Measurements from ENCODE around the gene IL17RB. TPM values are rescaled to one million over a fixed set of nuclear protein-coding genes. Genes with fewer than 3 reads are reported as not detected.

The IL17RB gene
- total RNA-seq, 2 experiments from 2014 or later = 0.31 to 0.32 TPM

DNA sequence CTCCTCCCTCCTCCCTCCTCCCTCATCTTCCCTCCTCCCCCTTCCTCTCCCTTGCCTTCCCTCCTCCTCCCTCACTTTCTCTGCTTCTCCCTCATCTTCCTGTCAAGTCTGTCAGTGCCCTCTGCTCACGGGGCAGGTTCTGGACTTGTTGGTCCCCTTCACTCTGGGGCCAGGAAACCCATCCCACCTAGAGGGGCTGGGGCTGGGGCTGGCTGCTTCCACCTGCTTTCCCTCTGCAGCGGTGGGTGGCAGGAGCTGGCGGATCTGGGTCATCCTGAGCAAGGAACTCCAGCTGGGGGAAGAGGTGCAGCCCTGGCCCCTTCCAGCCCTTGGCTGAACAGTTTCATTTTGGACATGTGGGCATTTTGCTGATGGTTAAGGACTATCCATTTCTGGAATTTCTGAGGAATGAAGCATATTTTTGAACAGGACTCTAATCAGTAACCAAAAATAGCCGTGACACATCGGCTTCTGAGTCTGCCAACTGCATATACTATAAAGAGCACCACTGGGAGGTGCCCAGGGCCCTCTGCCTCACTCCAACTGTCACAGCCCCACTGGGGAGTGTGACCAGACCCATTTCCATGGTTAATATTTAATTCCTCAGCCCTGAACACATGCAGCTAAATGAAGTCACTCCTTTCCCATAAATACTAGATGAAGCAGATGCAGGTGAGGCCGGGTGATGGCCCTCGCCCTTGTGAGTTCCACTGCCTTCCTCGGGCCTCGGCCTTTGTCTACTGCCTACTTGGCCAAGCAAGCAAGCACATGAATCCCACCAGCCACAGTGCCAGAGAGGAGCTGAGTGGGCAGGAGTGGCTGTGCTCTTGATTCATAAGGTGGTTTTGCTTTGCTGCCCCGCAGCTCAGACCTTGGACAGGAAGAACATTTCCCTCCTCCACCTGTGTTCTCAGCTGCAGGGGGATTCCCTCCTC, 39.9 kb upstream of the IL17RB start:
- H3K4me3 Mint-ChIP-seq = no peak overlapping the region
- POLR2A ChIA-PET = no interaction called here
- no peaks in the 10 kb centered on the region for H3K4me1 Mint-ChIP-seq (ENCODE audit: low read depth)

DNA sequence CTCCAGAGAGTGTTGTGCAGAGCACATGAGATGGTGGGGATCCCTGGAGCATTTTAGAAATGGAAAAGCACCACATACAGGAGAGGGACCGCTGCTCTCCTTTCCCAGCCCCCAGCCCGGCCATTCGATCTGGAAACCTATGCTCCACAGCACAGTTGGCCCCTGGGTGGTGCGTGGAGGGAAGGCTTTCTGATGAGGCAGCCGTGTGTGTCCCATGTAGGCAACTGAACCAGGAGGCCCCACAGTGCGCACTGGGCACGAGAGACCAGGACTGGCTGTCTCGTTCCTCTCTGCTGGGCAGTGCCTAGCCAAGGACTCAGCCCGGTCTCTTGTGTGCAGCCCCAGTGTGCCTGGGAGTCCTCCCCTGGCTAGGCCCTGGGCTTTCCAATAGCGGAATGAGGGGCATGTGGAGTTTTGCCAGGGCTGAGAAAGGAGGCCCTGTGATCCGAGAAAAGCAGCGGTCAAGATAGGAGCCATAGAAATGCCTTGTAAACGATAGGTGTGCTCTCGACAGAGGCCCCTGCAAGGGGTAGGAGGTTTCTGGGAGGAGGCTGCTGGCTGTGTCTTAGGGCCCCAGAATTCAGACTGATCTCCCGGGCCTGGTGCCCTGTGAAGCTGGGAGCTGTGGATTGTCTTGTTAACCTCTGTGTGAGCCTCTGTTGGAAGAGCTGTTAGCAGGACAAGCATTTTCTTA, 39.1 kb upstream of the IL17RB start:
- H3K4me3 Mint-ChIP-seq = no peak overlapping the region
- DNase-seq (no peak), ATAC-seq (no peak)
- no peaks in the 10 kb centered on the region for H3K9me3 Mint-ChIP-seq (ENCODE audit: insufficient read depth)
- ChIA-PET POLR2A (no interaction called here), CTCF (no interaction called here)
- no peaks in the 10 kb centered on the region for H3K36me3 Mint-ChIP-seq (ENCODE audit: low read depth)
- H3K27me3 Mint-ChIP-seq (ENCODE audit: low read depth) = no peaks in the 10 kb centered on the region
- no peaks in the 10 kb centered on the region for H3K4me1 Mint-ChIP-seq (ENCODE audit: low read depth)
- H3K27ac Mint-ChIP-seq = no peak overlapping the region

More for the DNA sequence above, 39.9 kb upstream of the IL17RB start:
- H3K9me3 Mint-ChIP-seq (ENCODE audit: insufficient read depth) = no peaks in the 10 kb centered on the region
- ATAC-seq = no peak
- no peaks in the 10 kb centered on the region for H3K36me3 Mint-ChIP-seq (ENCODE audit: low read depth)
- H3K27me3 Mint-ChIP-seq (ENCODE audit: low read depth) = no peaks in the 10 kb centered on the region
- CTCF ChIA-PET = no interaction called here
- no peak for DNase-seq
- no peak overlapping the region for H3K27ac Mint-ChIP-seq

DNA sequence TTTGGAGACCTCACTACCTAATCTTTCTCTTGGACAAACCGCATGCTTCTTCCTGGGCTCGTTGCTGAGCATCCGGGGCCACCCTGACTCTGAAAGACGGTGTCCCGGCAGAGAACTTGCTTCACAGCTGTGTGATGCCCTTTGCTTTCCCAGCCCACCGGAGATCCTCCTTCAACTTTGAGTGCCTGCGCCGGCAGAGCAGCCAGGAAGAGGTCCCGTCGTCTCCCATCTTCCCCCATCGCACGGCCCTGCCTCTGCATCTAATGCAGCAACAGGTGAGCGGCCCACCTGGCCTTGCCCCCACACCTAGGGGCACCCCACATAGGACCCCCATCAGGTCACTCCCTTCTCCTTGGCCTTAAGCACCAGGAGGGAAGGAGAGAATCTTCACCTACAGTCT, 37.9 kb upstream of the IL17RB start:
- DNase-seq (no peak), ATAC-seq (no peak)
- ChIA-PET POLR2A (no interaction called here), CTCF (no interaction called here)
- no peak overlapping the region for H3K27ac Mint-ChIP-seq
- H3K36me3 Mint-ChIP-seq (ENCODE audit: low read depth) = no peaks in the 10 kb centered on the region
- H3K4me3 Mint-ChIP-seq = no peak overlapping the region
- H3K27me3 Mint-ChIP-seq (ENCODE audit: low read depth) = no peaks in the 10 kb centered on the region
- no peaks in the 10 kb centered on the region for H3K4me1 Mint-ChIP-seq (ENCODE audit: low read depth)
- H3K9me3 Mint-ChIP-seq (ENCODE audit: insufficient read depth) = no peaks in the 10 kb centered on the region

DNA sequence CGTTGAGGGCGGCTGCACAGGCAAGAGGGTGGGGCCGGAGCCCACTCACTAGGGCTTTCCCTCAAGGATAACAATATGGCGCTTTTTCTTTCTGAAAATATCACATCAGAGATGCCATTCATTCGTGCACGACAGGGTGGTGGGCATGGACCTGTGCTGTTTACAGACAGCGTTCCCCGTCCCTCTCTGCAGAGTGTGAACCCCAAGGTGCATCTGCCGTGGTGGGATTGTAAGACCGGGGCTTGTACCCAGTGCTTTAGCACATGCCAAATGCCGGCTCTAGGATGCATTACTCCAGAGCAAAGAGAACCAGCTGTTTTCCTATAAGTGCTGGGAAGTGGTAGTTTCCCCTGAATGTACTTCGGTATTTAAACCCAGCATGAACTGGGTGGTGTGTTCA, 37.1 kb upstream of the IL17RB start:
- Mint-ChIP-seq H3K27ac (no peak overlapping the region), H3K9me3 (ENCODE audit: insufficient read depth) (no peaks in the 10 kb centered on the region), H3K27me3 (ENCODE audit: low read depth) (no peaks in the 10 kb centered on the region), H3K36me3 (ENCODE audit: low read depth) (no peaks in the 10 kb centered on the region), H3K4me1 (ENCODE audit: low read depth) (no peaks in the 10 kb centered on the region), H3K4me3 (no peak overlapping the region)
- no peak for ATAC-seq
- DNase-seq = no peak
- ChIA-PET POLR2A (no interaction called here), CTCF (no interaction called here)

DNA sequence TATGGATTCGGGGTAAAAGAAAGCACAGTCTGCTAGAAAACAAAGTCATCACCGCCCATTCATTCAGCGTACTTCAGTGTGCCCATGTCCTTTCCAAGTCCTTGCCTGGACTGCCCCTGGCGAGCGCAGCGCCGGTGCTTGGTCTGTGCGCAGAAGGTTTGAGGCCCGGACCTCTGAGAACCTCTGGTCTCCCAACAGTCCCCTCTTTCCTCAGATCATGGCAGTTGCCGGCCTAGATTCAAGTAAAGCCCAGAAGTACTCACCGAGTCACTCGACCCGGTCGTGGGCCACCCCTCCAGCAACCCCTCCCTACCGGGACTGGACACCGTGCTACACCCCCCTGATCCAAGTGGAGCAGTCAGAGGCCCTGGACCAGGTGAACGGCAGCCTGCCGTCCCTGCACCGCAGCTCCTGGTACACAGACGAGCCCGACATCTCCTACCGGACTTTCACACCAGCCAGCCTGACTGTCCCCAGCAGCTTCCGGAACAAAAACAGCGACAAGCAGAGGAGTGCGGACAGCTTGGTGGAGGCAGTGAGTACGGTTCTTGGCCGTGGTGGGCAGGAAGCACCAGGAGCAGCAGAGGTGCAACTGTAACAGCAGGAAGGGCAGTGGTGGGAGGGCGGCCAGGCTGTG, 36.5 kb upstream of the IL17RB start:
- Mint-ChIP-seq H3K9me3 (ENCODE audit: insufficient read depth) (no peaks in the 10 kb centered on the region), H3K36me3 (ENCODE audit: low read depth) (no peaks in the 10 kb centered on the region), H3K4me1 (ENCODE audit: low read depth) (no peaks in the 10 kb centered on the region), H3K27me3 (ENCODE audit: low read depth) (no peaks in the 10 kb centered on the region), H3K4me3 (no peak overlapping the region), H3K27ac (no peak overlapping the region)
- DNase-seq (no peak), ATAC-seq (no peak)
- CTCF ChIA-PET = no interaction called here
- POLR2A ChIA-PET = no interaction called here

- no peaks in the 10 kb centered on the region for H3K36me3 Mint-ChIP-seq (ENCODE audit: low read depth)
- H3K4me1 Mint-ChIP-seq (ENCODE audit: low read depth) = no peaks in the 10 kb centered on the region
- no peaks in the 10 kb centered on the region for H3K9me3 Mint-ChIP-seq (ENCODE audit: insufficient read depth)
- H3K4me3 Mint-ChIP-seq = no peak overlapping the region
- ChIA-PET POLR2A (no interaction called here), CTCF (no interaction called here)
- no peak overlapping the region for H3K27ac Mint-ChIP-seq
- DNase-seq = no peak
- ATAC-seq = no peak
- no peaks in the 10 kb centered on the region for H3K27me3 Mint-ChIP-seq (ENCODE audit: low read depth)
Measured at GRCh38 chr3:53811143-53811927, 35.0 kb upstream of the IL17RB start.

- H3K9me3 Mint-ChIP-seq (ENCODE audit: insufficient read depth) = no peaks in the 10 kb centered on the region
- no peak overlapping the region for H3K4me3 Mint-ChIP-seq
- no peaks in the 10 kb centered on the region for H3K4me1 Mint-ChIP-seq (ENCODE audit: low read depth)
- ChIA-PET POLR2A (no interaction called here), CTCF (no interaction called here)
- no peak for ATAC-seq
- no peak overlapping the region for H3K27ac Mint-ChIP-seq
- H3K36me3 Mint-ChIP-seq (ENCODE audit: low read depth) = no peaks in the 10 kb centered on the region
- H3K27me3 Mint-ChIP-seq (ENCODE audit: low read depth) = no peaks in the 10 kb centered on the region
- DNase-seq = no peak
Measured at GRCh38 chr3:53812434-53812833, 33.9 kb upstream of the IL17RB start.

GRCh38 chr3:53813229-53813628, 33.1 kb upstream of the IL17RB start:
- Mint-ChIP-seq H3K36me3 (ENCODE audit: low read depth) (no peaks in the 10 kb centered on the region), H3K9me3 (ENCODE audit: insufficient read depth) (no peaks in the 10 kb centered on the region), H3K27ac (no peak overlapping the region), H3K4me3 (no peak overlapping the region), H3K4me1 (ENCODE audit: low read depth) (peaks cover 5% of the 10 kb centered on the region), H3K27me3 (ENCODE audit: low read depth) (no peaks in the 10 kb centered on the region)
- ChIA-PET POLR2A (no interaction called here), CTCF (no interaction called here)
- DNase-seq (no peak), ATAC-seq (no peak)

DNA sequence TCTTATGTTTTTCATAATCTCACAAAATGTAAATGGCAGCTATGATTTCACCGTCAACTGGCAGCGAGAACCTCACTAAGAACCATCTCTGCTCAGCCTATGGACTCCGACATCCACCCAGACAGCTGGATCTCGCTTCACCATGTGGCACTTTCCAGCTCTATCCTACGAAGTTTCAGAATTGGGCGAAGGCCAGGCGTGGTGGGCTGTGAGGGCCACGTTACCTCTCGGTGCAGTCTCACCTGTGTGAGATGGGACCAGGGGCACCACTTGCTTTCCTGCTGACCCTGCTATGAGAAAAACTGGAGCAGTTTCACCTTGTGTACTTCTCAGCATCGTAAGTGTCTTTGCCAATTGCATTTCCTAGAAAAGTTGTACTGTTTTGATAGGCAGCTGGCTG, 32.5 kb upstream of the IL17RB start:
- Mint-ChIP-seq H3K27ac (no peak overlapping the region), H3K4me3 (no peak overlapping the region), H3K4me1 (ENCODE audit: low read depth) (peaks cover 5% of the 10 kb centered on the region), H3K9me3 (ENCODE audit: insufficient read depth) (no peaks in the 10 kb centered on the region), H3K36me3 (ENCODE audit: low read depth) (no peaks in the 10 kb centered on the region), H3K27me3 (ENCODE audit: low read depth) (no peaks in the 10 kb centered on the region)
- ATAC-seq = no peak
- DNase-seq = no peak
- ChIA-PET CTCF (no interaction called here), POLR2A (no interaction called here)

DNA sequence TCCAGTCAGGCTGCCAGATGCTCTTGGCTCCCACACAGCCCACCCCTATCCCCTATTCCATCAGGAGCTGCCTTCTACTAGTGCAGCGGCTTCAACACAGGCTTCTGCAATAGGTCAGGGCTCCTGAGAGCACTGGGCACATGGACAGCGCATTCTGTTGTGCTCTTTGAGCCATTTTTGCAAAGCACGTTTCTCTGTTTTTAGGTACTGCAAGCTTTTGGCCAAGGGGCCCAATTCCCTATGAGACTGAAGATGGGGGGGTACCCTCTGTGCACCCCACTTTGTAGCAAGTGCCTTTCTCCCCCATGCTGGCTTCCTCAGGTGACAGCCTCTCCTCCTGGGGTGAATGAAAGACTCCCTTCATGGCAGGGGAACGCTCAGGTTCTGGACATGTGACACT, 31.3 kb upstream of the IL17RB start:
- ChIA-PET POLR2A (no interaction called here), CTCF (no interaction called here)
- Mint-ChIP-seq H3K9me3 (ENCODE audit: insufficient read depth) (no peaks in the 10 kb centered on the region), H3K27me3 (ENCODE audit: low read depth) (no peaks in the 10 kb centered on the region), H3K36me3 (ENCODE audit: low read depth) (no peaks in the 10 kb centered on the region), H3K4me1 (ENCODE audit: low read depth) (peaks cover 5% of the 10 kb centered on the region), H3K27ac (no peak overlapping the region), H3K4me3 (no peak overlapping the region)
- no peak for DNase-seq
- ATAC-seq = no peak

DNA sequence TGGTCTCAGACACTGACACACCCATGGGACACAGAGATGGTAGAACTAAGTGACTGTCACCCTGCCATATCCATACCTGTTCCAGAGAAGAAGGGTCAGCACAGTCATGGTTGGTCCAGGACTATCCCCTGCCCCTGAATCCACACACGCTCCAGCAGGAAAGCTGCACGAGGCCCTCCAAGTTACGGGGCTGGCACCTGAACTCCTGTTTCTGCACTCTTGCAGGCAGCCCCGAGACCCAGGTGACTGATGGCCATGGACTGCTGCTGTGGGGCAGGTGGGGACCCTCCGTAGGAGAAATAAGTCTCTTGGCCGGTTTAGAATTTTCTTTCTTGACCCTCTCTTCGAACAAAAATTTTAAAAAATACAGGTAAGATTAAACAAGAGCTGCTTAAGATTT, 30.7 kb upstream of the IL17RB start:
- Mint-ChIP-seq H3K4me3 (no peak overlapping the region), H3K9me3 (ENCODE audit: insufficient read depth) (no peaks in the 10 kb centered on the region), H3K27me3 (ENCODE audit: low read depth) (no peaks in the 10 kb centered on the region)

GRCh38 chr3:53816425-53816824, 29.9 kb upstream of the IL17RB start:
- no peak overlapping the region for H3K27ac Mint-ChIP-seq
- no peak for DNase-seq
- no peaks in the 10 kb centered on the region for H3K27me3 Mint-ChIP-seq (ENCODE audit: low read depth)
- H3K9me3 Mint-ChIP-seq (ENCODE audit: insufficient read depth) = no peaks in the 10 kb centered on the region
- ChIA-PET POLR2A (no interaction called here), CTCF (no interaction called here)
- H3K4me1 Mint-ChIP-seq (ENCODE audit: low read depth) = peaks cover 5% of the 10 kb centered on the region
- H3K36me3 Mint-ChIP-seq (ENCODE audit: low read depth) = no peaks in the 10 kb centered on the region
- no peak overlapping the region for H3K4me3 Mint-ChIP-seq
- ATAC-seq = no peak

More for the DNA sequence above, 30.7 kb upstream of the IL17RB start:
- Mint-ChIP-seq H3K27ac (no peak overlapping the region), H3K36me3 (ENCODE audit: low read depth) (no peaks in the 10 kb centered on the region), H3K4me1 (ENCODE audit: low read depth) (peaks cover 5% of the 10 kb centered on the region)
- ATAC-seq (no peak), DNase-seq (no peak)
- ChIA-PET POLR2A (no interaction called here), CTCF (no interaction called here)
